Smooth muscle cell of the umbilical artery (primary cell): ENCODE data around the gene GGNBP2. TPM values are rescaled to one million over a fixed set of nuclear protein-coding genes. Genes with fewer than 3 reads are reported as not detected.

Source experiments
- total RNA-seq: library from RNA; depleted of rRNA; stranded (reverse); fragments of >200 nt; gene quantifications from 2 replicates; pipeline ENCODE4 v1.2.3, GENCODE V29; 2014

Gene GGNBP2
- total RNA-seq = 69.7 and 79.3 TPM in 2 replicates

GRCh38 chr17:36544307-36545076, at the start of gene GGNBP2:
Gene GGNBP2 (plus strand): TSS chr17:36544919. CDS start chr17:36545725, 806 bp downstream.

GRCh38 chr17:36534840-36535668, 9.7 kb upstream of the GGNBP2 start, which contains the start of the genes MYO19 and PIGW:
Gene MYO19 (minus strand): TSS chr17:36534868. CDS start chr17:36532538, 2,330 bp downstream.
Gene PIGW (plus strand): TSS chr17:36534987. CDS start chr17:36537102, 2,115 bp downstream.

GRCh38 chr17:36591434-36592315, 47.0 kb downstream of the GGNBP2 start, which contains the start of gene DHRS11:
Gene DHRS11 (plus strand): TSS chr17:36591879. CDS start chr17:36592010, 131 bp downstream.

GRCh38 chr17:36601303-36602029, 56.7 kb downstream of the GGNBP2 start, which contains the start of gene MRM1:
Gene MRM1 (plus strand): TSS chr17:36601583. CDS start chr17:36601811, 228 bp downstream.

Other genes starting within 250 kb of the GGNBP2 start
- gene TBC1D3G, start 221.0 kb upstream of the GGNBP2 start, total RNA-seq = not detected in 2 replicates
- not detected in 2 replicates for gene TBC1D3H, start 156.5 kb upstream of the GGNBP2 start, total RNA-seq
- gene ZNHIT3, start 58.2 kb upstream of the GGNBP2 start, total RNA-seq = 12.9 and 25.2 TPM in 2 replicates
- gene MYO19, start 10.1 kb upstream of the GGNBP2 start, total RNA-seq = 35.0 and 51.9 TPM in 2 replicates
- 3.6 and 8.2 TPM in 2 replicates for gene PIGW, start 9.9 kb upstream of the GGNBP2 start, total RNA-seq
- 3.9 and 6.7 TPM in 2 replicates for gene DHRS11, start 47.0 kb downstream of the GGNBP2 start, total RNA-seq
- gene MRM1, start 56.7 kb downstream of the GGNBP2 start, total RNA-seq = 7.2 and 7.4 TPM in 2 replicates